GM18868 (cell line): ENCODE data around the gene PARP12.

Experiments
- ATAC-seq: cut with Tn5 transposase; IDR thresholded peaks from one replicate; pipeline ENCODE4 v1.9.1; 2021; ENCODE audit warnings: mild to moderate bottlenecking, moderate library complexity; ENCODE audit not compliant: unreplicated experiment

The PARP12 gene

DNA sequence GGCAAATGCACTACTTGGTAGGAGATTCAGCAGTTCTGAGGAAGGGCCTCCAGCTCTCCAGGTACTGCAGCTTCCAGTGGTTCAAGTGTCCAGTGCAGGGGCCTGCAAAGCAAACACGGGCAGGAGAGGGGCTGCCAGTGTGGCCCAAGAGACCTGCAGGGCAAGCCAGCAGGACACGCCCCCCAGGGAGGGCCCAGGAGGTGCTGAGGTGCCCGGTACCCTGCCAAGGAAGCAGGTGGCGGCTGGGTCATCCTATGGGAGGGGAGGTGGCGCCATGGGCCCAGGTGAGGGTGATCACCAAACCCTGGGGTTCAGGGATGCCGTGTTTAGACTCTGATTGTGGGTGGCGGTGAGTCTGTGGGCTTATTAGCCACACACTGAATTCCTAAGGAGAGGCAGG, 45.7 kb downstream of the PARP12 start:
- ATAC-seq, result no peak

DNA sequence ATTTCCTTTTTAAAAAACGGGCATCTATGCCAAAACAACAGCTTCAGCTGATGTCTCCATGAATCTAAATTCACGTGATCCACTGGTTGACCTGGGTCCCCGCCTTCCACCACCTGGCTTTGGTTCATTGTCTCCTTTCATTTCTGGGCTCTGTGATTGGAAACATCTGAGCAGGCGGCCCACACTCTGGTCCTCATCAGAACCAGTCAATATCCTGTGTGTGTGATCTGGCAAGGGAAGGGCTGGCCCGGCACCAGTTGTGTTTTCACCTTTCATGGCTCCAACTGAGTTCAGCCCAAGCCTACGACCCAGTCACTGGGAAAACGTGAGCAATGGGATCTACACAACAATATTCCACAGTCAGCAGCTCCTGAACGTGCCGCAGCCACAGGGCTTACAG, 46.2 kb downstream of the PARP12 start:
- ATAC-seq, result no peak

DNA sequence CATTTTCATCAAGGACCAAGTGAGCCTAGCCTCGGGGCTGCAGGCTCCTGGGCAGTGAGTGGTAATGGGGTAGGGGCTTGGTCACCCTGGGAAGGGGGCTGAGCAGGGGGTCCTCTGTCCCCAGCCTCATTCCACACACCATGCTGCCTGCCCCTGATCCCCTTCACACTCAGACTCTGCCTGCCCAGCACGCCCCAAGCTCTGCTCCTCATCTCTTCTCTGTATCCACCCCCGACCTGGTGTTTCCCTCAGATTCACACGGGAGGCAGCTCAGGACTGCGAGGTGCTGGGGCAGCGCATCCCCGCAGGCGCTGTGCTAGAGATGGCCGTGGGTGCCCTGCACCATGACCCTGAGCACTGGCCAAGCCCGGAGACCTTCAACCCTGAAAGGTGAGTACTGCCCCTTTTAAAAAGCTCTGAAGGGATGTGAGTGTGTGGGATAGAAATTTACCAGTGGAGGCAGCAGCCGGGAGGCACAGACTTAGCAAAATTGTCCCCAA, 47.2 kb downstream of the PARP12 start:
- ATAC-seq, result no peak

DNA sequence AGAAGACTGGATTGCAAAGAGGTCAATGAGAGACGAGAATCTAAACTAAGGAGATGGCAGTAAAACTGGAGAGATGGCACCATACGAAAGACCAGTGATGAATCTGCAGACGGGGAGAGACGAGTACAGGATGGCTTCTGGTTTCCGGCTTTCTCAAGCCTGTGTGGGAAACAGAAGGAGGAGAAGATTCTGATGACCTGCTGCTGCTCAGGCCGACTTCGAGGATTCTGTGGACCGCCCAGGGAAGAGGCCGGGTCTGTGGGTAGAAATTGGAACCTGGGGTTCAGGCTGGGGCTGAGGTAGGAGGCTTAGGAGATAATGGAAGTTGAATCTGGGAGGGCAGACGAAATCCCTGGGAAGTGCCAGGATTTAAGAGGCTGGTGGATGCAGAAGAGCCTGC, 48.6 kb downstream of the PARP12 start:
- ATAC-seq, result no peak

DNA sequence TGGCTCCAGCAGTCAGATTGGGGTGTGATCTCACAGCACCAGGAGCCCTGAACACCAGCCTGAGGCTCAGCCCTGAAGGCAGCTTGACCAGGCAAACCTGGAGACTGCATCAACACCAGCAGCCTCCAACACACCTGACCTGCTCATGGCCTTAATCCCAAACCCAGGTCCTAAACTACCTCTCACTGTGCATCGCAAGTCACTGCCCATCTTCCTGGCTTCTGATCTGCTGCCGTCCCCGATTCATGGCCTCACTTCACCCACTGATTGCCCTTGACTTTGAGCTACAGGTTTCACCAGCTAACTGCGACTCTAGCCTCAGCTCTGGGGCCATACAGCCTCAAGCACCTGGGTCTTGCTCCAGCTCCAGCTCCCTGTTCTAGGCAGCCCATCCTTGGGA, 49.1 kb downstream of the PARP12 start:
- no peak for ATAC-seq

DNA sequence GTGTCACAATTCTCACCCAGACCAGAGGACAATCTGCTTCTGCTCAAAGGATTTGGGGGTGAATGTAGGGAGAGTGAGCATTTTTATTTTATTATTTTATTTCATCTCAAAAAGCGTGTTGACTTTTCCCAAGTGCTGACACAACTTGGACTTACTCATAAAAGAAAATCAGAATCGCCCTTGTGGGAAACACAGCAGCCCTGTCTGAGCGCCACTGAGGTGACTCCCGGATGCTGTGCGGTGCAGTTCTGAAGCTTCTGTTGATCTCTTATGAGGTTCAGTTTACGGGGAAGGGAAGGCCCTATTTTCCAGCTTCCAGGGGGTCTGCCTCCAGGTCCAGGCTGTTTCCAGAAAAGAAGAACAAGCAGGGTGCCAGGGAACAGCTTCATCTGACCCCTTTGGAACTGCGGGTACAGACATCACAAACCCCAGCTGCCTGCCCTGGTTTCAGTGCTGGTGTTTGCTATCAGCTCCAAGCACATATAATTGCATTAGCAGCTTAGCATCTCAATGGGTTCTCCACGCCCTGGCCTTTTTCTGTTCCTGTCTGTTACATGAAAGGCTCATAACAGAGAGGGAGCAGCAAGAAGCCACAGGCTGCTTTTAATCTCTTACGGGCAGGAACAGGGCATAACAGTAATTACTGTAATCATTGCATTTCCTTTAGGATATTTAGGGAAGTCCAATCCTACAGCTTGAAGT, 52.4 kb downstream of the PARP12 start:
- no peak for ATAC-seq

DNA sequence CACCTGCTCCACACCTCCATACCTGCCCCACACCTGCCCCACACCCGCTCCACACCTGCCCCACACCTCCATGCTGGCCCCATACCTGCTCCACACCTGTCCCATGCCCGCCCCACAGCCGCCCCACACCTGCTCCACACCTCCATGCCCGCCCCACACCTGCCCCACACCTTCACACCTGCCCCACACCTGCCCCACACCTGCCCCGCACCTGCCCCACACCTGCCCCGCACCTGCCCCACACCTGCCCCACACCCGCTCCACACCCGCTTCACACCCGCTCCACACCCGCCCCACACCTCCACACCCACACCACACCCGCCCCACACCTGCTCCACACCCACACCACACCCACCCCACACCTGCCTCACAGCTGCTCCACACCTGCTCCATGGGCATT, 53.0 kb downstream of the PARP12 start:
- no peak for ATAC-seq

DNA sequence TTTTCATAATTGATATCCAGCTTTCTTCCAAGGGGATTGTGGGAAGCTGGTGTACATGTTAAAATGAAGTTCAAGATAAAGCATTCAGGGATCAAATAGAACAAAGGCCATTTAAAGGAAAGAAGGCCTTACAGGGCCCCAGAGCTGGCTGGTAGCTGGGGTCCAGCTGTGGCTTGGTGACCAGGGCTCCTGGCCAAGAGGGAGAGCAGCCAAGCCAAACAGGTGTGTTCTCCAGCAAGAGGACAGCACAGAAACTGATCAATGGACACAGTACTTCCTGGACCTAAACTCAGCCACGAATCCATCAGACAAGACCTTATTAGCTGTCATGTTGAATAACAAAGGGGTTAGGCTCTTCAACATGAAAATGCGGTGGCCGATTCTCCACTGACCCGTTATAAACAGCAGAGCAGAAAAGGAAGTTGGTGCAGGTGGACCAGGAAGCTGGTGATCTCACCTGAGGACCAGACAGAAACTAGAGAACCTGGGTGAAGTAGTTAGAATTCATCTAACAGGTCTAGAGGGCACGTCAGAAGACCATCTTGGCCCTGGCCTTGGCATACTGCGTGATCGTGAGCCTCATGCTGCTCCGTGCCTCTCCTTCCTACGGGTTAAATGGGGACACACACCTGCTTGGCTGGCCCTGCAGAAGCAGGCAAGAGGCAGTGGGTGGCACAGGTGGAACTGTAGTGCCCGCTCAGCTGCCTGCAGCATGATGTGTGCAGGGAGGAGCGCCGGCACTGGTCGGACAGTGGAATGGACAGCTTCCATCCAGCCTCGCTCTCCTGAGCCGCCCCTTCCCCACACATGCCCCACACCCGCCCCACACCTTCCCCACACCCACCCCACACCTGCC, 53.8 kb downstream of the PARP12 start:
- no peak for ATAC-seq

DNA sequence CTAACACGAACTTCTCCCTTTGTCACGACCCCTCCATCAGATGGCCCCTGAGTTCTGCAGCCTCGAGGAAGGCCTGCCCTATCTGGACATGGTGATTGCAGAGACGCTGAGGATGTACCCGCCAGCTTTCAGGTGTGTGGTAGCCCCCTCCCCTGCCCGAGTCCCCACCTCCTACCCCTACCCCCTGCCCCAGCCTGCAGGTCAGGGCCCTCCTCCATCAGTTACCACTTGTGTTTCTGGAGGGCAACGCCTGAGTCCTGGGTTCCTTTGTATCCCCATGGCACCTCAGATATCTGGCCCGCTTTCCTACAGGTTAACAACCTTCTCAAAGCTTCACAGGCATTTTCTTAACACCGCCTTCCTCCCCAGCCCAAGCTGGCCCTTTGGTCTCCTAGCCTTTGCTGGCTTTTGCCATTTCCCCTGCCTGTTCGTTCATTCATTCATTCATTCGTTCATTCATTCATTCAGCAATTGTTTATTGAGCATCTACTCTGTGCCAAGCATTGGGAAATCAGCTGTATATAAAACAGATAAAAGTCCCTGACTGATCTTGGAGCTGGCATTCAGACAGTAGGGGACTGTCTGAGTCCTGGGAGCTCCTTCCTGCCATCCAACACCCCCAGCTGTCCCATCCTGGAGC, 55.6 kb downstream of the PARP12 start:
- no peak for ATAC-seq

DNA sequence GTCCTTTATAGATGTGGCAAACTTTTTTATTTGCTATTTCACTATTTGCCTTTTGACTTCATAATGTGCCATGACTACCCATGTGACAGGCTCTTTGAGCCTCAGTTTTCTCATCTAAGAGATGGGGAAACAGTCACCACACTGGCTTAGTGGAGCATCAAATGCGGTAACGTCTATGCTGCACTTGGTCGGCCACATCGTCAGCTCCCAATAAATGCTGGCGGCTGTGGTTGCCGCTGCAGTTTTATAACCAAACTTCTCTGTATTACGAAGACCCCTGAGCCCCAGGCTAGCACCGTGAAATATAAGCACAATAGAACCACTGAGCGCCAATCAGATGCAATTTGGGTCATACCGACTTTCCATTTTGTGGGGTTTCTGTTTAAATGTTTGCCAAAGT, 56.2 kb downstream of the PARP12 start:
- no peak for ATAC-seq

DNA sequence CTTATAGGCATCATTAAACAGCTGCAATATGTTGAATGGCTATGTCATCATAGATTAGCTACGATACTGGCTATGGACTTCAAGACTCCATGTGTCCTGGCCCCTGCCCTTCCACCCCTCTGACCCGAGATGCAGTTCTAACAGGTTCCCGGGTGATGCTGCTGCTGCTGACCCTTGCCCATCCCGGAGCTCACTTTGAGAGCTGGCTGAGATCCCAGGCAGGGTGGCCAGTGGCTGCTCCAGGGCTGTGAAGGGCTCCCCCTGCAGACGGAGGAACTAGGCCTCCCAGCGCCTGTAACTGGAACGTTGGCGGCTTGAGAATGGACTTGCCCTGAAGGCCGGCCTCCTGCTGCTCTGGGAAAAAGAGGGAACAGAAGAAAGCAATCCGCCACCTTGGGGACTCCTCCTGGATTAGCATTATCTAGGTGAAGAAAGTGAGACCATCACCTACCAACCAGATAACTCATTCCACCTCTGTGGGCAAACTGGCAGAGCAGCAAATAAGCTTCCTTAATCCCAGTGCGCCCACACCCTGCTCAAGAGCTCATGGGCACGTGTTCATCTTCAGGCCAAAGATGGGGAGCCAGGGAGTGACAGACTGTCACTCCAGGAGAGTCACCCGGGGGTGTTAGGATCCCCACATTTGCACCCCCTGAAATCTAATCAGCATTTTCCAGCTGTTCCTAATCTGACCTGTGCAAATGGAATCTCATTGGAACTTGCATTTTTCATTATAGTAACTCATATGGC, 56.8 kb downstream of the PARP12 start:
- no peak for ATAC-seq

DNA sequence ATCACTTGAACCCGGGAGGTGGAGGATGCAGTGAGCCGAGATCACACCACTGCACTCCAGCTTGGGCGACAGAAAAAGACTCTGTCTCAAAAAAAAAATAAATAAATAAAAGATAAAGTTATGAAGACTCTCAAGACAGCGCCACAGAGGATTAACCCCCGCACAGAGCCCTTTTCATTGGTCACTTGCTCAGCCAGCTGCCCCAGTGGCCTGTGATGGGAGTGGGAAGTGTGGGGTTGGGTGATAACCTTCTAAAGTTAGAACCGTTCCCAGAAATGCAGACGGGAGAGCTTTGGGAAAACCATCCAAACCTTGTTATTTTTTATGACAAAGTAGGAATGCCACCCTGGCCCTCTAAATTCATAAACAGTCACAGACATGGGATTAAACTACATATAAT, 57.4 kb downstream of the PARP12 start:
- ATAC-seq, result no peak

DNA sequence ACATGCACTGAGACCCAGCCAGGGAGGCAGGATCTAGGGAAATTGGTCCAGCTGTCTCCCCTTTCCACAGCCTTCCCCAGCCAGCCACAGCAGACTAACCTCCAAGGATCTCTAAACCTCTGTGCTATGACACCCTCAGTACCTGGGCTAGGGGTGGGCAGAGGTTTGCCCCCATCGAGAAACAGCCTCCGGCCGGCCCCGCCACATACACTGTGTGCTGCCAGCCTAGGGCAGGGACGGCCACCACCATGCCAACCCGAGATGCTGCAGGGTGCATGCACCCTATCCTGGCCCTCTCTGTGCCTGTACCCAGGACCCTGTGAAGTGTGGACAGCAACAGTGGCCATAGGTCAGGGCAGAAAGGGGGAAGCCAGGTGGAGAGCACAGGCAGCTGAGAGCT, 58.1 kb downstream of the PARP12 start:
- no peak for ATAC-seq

DNA sequence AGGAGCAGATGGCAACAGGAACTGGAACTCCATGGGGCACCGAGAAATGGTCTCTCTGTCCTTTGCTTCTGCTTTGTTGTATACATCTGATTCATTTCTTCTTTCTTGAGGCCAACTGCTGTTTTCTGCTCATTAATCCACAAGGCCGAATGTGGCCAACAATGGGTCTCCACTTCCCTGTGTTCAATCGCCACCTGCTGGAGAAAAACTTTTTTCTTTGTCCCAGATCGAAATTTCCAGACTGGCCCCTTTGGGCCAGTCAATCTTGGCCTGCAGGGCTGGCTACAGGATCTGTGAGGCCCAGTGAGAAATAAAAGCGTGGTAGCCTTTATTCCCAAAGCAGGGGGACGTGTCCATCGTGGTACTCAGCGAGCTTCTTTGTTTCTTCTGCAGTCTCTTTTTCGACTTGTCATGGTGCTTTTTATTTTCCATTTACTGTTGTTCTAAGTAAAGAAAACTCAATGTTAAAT, 58.8 kb downstream of the PARP12 start:
- no peak for ATAC-seq

DNA sequence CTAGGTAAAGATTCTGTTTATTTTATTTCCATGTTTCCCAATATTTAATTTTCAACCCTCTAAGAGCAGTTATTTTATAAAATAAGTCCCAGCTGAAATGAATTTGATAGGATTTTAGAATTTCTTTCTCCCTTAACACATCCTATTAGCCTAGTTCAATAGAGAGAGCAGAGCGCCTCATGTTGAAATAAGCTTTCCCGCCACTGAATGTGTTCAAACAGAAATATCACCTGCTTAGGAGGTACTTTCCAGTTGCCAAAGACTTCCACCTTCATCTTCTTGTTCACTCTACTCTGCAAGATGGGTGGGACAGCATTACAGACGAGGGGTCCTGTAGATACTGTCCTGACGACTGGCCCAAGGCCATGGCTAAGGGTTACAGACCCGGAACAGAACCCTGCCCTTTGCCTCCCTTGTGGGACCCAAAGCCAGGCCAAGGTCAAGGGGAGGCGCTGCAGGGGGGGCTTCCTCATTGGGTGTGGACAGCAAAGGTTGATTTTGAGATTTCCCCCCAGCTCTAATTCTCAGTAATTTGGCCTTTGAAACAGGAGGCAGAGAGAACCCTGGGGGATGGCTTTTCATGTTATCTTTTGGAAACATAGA, 62.0 kb downstream of the PARP12 start:
- ATAC-seq, result no peak

DNA sequence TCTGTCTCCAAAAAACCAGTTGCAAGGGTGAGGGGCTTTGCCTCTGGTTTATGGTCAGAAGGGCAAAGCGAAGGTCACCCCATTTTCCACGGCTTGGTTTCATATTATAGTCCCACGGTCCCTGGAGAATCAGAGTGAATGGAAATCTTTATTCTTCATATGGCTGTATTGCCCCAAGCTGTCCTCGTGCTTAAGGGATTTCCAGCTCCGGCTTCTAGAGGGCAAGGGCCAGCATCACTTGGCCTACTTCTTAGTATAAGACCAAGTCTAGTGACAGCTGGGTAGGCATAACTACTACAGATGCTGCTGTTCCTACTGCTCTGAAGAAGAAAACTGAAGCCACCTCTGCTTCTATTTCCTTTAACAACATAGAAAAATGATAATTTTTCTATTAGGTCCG, 63.2 kb downstream of the PARP12 start:
- ATAC-seq, result no peak

DNA sequence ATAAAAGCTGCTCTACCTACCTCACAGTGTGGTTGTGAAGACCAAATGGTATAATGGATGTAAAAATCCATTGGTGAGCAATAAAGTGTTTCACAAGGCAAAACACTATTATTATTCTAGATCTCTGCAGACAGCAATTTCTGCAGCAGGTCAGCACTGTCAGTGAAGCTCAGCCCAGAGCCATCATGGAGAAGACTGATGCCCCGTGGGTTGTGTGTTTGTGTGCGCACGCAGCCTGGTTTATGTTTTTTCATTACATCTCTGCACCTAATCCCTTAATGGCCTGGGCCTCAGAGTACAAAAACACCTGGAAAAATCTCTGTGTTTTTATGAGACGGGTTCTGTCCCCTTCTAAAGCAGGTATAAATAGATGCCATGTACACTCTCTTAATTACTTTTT, 64.2 kb downstream of the PARP12 start:
- no peak for ATAC-seq

DNA sequence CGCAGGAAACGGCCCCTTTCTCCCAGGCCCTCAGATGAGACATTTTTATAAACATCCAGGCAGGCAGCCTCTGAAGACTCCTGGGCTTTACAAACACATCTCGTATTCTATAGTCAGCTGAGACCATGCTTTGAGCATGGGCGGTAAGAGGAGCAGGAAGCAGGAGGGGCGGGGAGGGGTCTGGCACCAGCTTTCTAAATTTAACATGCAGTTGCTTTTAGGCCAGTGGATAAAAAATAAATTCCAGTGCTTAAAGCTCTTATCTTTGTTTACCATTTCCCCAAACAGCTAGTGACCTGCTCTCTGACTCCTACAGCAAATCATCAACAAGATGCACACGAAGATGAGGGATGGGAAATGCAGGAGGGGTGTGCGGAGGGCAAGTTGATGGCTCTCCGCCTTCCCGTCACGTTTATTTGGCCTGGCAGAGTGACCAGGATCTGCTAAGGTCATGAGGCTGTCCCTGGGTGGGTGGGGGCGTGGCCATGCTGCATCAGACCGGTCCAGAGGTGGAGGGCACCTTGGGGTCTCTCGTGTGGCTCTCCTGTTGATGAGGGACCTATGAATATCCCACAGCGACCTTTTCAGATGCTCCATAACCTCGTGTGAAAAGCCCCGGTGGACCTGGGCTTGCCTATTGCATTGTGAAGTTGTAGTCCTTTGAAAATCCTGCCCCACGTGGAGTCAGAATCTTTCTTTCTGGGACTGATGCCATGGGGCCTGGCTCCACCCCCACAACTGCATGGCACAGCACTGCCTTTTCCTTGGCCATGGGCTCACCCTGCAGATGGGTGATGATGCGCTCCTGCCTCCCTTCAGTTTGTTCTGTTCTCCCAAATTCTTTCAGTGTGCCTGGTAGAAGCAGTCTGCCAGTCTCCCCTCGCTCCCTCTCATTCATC, 67.5 kb downstream of the PARP12 start:
- ATAC-seq, result no peak

DNA sequence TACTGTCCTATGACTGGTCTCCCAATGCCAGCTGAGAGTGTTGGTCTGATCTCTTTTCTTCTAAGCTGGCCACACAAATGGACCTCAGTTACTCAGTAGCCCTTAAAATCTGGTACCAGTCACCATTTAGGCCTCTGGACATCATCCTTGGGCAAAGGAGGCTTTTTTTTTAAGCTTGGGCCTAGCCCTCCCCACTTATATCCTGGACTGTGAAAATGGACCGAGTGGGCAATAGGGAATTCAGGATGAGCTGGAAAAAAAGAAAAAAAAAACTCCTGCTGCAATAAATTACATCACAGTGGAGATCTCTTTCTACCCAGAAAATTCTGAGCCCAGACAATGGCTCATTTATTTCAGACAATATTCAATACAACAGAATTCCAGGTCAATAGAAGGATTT, 68.4 kb downstream of the PARP12 start:
- ATAC-seq, result no peak

DNA sequence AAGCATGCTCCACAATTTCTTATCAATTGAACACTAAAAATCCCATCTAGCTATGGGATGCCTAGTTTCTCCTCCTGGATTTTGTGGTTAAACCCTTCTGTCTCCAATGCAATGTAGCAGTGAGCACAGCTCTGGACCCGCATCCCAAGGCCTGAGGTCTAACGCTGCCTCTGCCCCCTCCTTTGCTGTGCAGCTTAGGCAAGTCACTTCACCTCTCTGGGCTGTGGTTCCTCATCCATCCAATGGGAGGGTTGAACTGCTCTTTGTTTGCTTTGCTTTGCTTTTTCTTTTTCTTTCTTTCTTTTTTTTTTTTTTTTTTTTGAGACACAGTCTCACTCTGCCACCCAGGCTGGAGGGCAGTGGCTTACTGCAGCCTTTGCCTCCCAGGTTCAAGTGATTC, 69.2 kb downstream of the PARP12 start:
- ATAC-seq, result no peak
